Trophoblast cell (in vitro differentiated cells and primary cell): Measurements from ENCODE around the gene SCYGR3.
A peak's percentile ranks its signal among the peaks of the same experiment; 100 is the strongest.

Source experiments
- DNase-seq, 2 donors: peaks; one replicate each; pipeline ENCODE4 v3.0.0-alpha.2; 2016
- H2AFZ ChIP-seq: 2 replicates; pipeline ENCODE4 v1.6.1; 2013; ENCODE audit warnings: low read length, moderate library complexity, mild to moderate bottlenecking; ENCODE audit not compliant: insufficient read depth, poor library complexity
- H2AK5ac ChIP-seq: 2 replicates; pipeline ENCODE4 v1.6.1; 2013; ENCODE audit warnings: mild to moderate bottlenecking, low read length
- H2BK120ac ChIP-seq: 2 replicates; pipeline ENCODE4 v1.6.1; 2013; ENCODE audit warnings: low read length, mild to moderate bottlenecking, moderate library complexity; ENCODE audit not compliant: insufficient read depth, poor library complexity
- H2BK12ac ChIP-seq: 2 replicates; pipeline ENCODE4 v1.6.1; 2013; ENCODE audit warnings: mild to moderate bottlenecking, low read length, moderate library complexity
- H2BK5ac ChIP-seq: 2 replicates; pipeline ENCODE4 v1.6.1; 2013; ENCODE audit warnings: low read length, low read depth, moderate library complexity, mild to moderate bottlenecking; ENCODE audit not compliant: poor library complexity
- H3K14ac ChIP-seq: 2 replicates; pipeline ENCODE4 v1.6.1; 2013; ENCODE audit warnings: mild to moderate bottlenecking, low read length
- H3K18ac ChIP-seq: 2 replicates; pipeline ENCODE4 v1.6.1; 2013; ENCODE audit warnings: mild to moderate bottlenecking, low read length
- H3K23ac ChIP-seq: 2 replicates; pipeline ENCODE4 v1.6.1; 2013; ENCODE audit warnings: low read length
- H3K27ac ChIP-seq: 2 replicates; pipeline ENCODE4 v1.5.1; 2013; ENCODE audit warnings: low read depth, mild to moderate bottlenecking, inconsistent platforms, low read length, moderate library complexity
- H3K27me3 ChIP-seq: 2 replicates; pipeline ENCODE4 v1.6.1; 2013; ENCODE audit warnings: inconsistent platforms, mild to moderate bottlenecking, low read length, moderate library complexity; ENCODE audit not compliant: insufficient read depth
- H3K36me3 ChIP-seq, 2 experiments: 1 replicate in 1 of 2; 2 replicates in 1 of 2; pipeline ENCODE4 v1.6.1; 2013; ENCODE audit warnings: low read length in 2 of 2, mild to moderate bottlenecking in 2 of 2, moderate library complexity in 1 of 2; ENCODE audit not compliant: insufficient read depth in 2 of 2, control insufficient read depth in 1 of 2
- H3K4ac ChIP-seq: 2 replicates; pipeline ENCODE4 v1.6.1; 2013; ENCODE audit warnings: low read depth, mild to moderate bottlenecking, low read length, moderate library complexity
- H3K4me1 ChIP-seq, 2 experiments: 1 replicate in 1 of 2; 2 replicates in 1 of 2; pipeline ENCODE4 v1.6.1; 2013; ENCODE audit warnings: low read length in 2 of 2, mild to moderate bottlenecking in 2 of 2, moderate library complexity in 1 of 2; ENCODE audit not compliant: insufficient read depth in 2 of 2, control insufficient read depth in 1 of 2
- H3K4me2 ChIP-seq: 2 replicates; pipeline ENCODE4 v1.6.1; 2013; ENCODE audit warnings: inconsistent platforms, mild to moderate bottlenecking, low read length, moderate library complexity
- H3K4me3 ChIP-seq: 2 replicates; pipeline ENCODE4 v1.5.1; 2013; ENCODE audit warnings: mild to moderate bottlenecking, low read depth, low read length, inconsistent platforms
- H3K79me1 ChIP-seq: one replicate; pipeline ENCODE4 v1.6.1; 2013; ENCODE audit warnings: low read length
- H3K79me2 ChIP-seq: 2 replicates; pipeline ENCODE4 v1.6.1; 2013; ENCODE audit warnings: low read length, mild to moderate bottlenecking; ENCODE audit not compliant: control insufficient read depth, insufficient read depth, poor library complexity
- H3K9ac ChIP-seq: 2 replicates; pipeline ENCODE4 v1.6.1; 2013; ENCODE audit warnings: mild to moderate bottlenecking, low read length
- H3K9me3 ChIP-seq: 2 replicates; pipeline ENCODE4 v1.6.1; 2013; ENCODE audit warnings: low read depth, mild to moderate bottlenecking, control low read depth, inconsistent platforms, low read length; ENCODE audit not compliant: insufficient read depth
- H4K12ac ChIP-seq: 2 replicates; pipeline ENCODE4 v1.6.1; 2013; ENCODE audit warnings: low read depth, mild to moderate bottlenecking, low read length, moderate library complexity
- H4K8ac ChIP-seq: 2 replicates; pipeline ENCODE4 v1.6.1; 2013; ENCODE audit warnings: low read depth, mild to moderate bottlenecking, low read length, moderate library complexity
- H4K91ac ChIP-seq: one replicate; pipeline ENCODE4 v1.6.1; 2013; ENCODE audit warnings: low read depth, mild to moderate bottlenecking, low read length, moderate library complexity
- WGBS: extraction: QIAGEN DNeasy Blood & Tissue Kit; methylation state at CpG from one replicate; pipeline ENCODE4 v1.1.7; 2013; ENCODE audit warnings: missing lambda C conversion rate; ENCODE audit not compliant: insufficient read length, insufficient coverage; ENCODE audit errors: extremely low coverage; 5-methylcytosine and 5-hydroxymethylcytosine counted together

Gene SCYGR3

DNA sequence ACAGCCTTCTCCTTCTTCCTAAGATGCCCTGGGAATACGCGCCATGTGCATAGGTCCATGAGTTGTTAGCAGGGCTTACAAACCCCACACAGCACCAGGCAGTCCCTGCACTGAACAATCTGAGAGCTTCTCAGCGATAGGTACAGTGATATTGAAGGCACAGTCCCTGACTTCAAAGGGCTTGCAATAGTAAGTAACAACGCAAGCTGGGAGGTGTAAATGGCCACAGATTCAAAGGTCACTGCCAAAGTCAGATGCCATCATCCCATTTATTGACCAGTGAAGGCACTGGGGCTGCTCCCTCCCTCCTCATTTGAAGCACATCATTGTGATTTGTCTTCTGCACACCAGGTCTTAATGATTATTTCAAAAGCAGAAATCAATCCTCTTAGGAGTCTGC, 541 bp upstream of the SCYGR3 start:
- H3K14ac ChIP-seq, result no peak overlapping the region
- no peak overlapping the region for H4K8ac ChIP-seq
- no peak overlapping the region for H3K4me3 ChIP-seq
- no peaks in the 10 kb centered on the region for H3K4me1 ChIP-seq
- H3K9me3 ChIP-seq, result no peaks in the 10 kb centered on the region
- H4K91ac ChIP-seq, result no peak overlapping the region
- no peak overlapping the region for H3K18ac ChIP-seq
- H2BK120ac ChIP-seq, result no peak overlapping the region
- no peak for DNase-seq
- H3K79me2 ChIP-seq, result no peaks in the 10 kb centered on the region
- H4K12ac ChIP-seq, result no peak overlapping the region
- no peak overlapping the region for H3K9ac ChIP-seq
- H2AFZ ChIP-seq, result no peak overlapping the region
- no peak overlapping the region for H2AK5ac ChIP-seq
- no peaks in the 10 kb centered on the region for H3K27me3 ChIP-seq
- no peaks in the 10 kb centered on the region for H3K36me3 ChIP-seq
- H2BK5ac ChIP-seq, result no peak overlapping the region
- H3K4ac ChIP-seq, result no peak overlapping the region
- H3K79me1 ChIP-seq, result no peaks in the 10 kb centered on the region
- H2BK12ac ChIP-seq, result no peak overlapping the region
- H3K4me2 ChIP-seq, result no peak overlapping the region
- no peak overlapping the region for H3K23ac ChIP-seq
- H3K27ac ChIP-seq, result no peak overlapping the region
- WGBS, result no CpG with 5 or more reads among the region's 4 CpGs

DNA sequence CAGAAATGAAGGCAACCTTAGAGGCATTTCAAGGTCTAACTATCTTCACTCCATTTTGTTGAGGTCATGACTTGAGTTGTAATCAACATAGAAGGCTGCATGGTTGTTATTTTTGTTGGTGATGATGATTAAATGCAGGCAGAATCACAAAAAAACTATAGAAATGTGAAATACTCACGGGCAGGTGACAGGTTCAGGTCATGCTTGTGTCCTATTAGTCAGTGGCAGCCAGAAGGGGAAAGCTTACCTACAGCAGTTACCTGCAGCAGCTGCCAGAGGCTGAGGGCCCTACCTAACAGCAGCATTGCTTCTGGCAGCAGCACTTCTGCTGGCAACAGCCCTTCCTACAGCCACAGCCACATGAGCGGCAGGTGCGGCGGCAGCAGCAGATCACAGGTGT, 394 bp downstream of the SCYGR3 start:
- no CpG with 5 or more reads among the region's 4 CpGs for WGBS
- H3K27ac ChIP-seq, result no peak overlapping the region

DNA sequence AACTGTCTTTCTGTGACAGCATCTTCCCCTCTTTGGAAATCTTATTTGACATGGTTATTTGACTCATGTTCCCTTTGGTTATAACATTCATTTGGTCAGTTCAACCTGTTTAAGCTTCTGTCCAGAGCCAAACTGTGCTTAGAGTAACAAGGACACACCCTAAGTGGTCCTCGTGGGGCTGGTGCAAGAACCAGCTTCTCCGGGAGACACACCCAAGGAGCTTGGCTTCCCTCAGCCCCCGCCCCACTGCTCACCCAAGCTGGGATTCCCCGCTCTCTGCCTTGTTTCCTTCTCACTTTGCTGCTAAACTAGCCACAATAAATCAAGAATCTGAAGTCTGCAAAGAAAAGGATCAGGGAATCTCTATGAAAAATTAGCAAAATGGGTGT, 1.4 kb downstream of the SCYGR3 start:
- H4K91ac ChIP-seq, result no peak overlapping the region
- no peak overlapping the region for H4K8ac ChIP-seq
- H3K27ac ChIP-seq, result no peak overlapping the region
- no peak overlapping the region for H2BK120ac ChIP-seq
- no peaks in the 10 kb centered on the region for H3K36me3 ChIP-seq
- H3K79me1 ChIP-seq, result no peaks in the 10 kb centered on the region
- no peak overlapping the region for H3K4me2 ChIP-seq
- no peak overlapping the region for H3K14ac ChIP-seq
- no peaks in the 10 kb centered on the region for H3K79me2 ChIP-seq
- no peak overlapping the region for H2AK5ac ChIP-seq
- H2BK12ac ChIP-seq, result no peak overlapping the region
- H4K12ac ChIP-seq, result no peak overlapping the region
- H3K27me3 ChIP-seq, result no peaks in the 10 kb centered on the region
- H3K4me3 ChIP-seq, result no peak overlapping the region
- no peak overlapping the region for H3K18ac ChIP-seq
- H2AFZ ChIP-seq, result no peak overlapping the region
- DNase-seq, result no peak
- H3K9ac ChIP-seq, result no peak overlapping the region
- no peaks in the 10 kb centered on the region for H3K9me3 ChIP-seq
- H3K4ac ChIP-seq, result no peak overlapping the region
- H3K4me1 ChIP-seq, result no peaks in the 10 kb centered on the region
- H3K23ac ChIP-seq, result no peak overlapping the region
- no CpG with 5 or more reads among the region's 4 CpGs for WGBS
- H2BK5ac ChIP-seq, result no peak overlapping the region

More for the DNA sequence above, 394 bp downstream of the SCYGR3 start:
- H3K4me2 ChIP-seq, result no peak overlapping the region
- H3K14ac ChIP-seq, result no peak overlapping the region
- H2BK12ac ChIP-seq, result no peak overlapping the region
- H4K12ac ChIP-seq, result no peak overlapping the region
- no peaks in the 10 kb centered on the region for H3K9me3 ChIP-seq
- H2AK5ac ChIP-seq, result no peak overlapping the region
- peak; percentile 58 to 60 for DNase-seq
- no peaks in the 10 kb centered on the region for H3K27me3 ChIP-seq
- H3K18ac ChIP-seq, result no peak overlapping the region
- no peak overlapping the region for H3K4me3 ChIP-seq
- no peaks in the 10 kb centered on the region for H3K79me1 ChIP-seq
- H2AFZ ChIP-seq, result no peak overlapping the region
- no peaks in the 10 kb centered on the region for H3K79me2 ChIP-seq
- H3K36me3 ChIP-seq, result no peaks in the 10 kb centered on the region
- no peak overlapping the region for H2BK120ac ChIP-seq
- no peak overlapping the region for H2BK5ac ChIP-seq
- no peak overlapping the region for H3K23ac ChIP-seq
- H3K4ac ChIP-seq, result no peak overlapping the region
- H3K4me1 ChIP-seq, result no peaks in the 10 kb centered on the region
- H4K91ac ChIP-seq, result no peak overlapping the region
- H4K8ac ChIP-seq, result no peak overlapping the region
- H3K9ac ChIP-seq, result no peak overlapping the region

DNA sequence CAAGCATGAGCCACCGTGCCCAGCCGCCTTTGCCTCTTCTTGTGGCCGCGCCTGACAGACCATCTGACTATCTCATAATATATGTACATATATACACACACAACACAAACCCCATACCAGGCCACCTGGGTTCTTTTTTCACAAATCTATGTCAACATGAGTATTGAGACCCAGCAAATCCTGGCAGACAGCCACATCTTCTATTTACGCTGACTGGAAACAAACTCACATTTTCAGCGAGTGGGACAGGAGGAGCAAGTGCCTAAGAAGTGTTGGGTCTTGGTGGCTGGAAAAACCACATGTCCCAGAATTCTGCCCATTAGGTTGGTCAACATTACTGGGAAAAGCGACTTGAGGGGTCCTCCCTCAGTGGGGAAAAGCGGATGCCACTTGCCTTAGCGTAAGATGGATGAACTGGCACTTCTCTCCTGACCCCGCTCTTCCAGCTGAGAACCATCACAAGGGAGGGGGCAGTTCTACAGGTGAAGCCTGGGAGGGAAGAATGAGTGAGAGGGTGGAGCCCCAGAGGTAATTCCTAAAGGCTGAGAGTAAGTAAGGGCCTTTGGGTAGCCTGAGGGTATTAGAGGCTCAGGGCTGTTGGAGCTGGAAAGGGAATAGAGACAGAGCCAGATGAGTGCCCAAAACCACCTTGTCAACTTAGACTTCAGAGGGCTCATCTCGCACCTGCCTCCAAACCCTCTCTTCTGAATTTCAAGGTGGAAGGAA, 1.9 kb downstream of the SCYGR3 start:
- Histone ChIP-seq H2AK5ac (no peak overlapping the region), H3K4ac (no peak overlapping the region), H3K23ac (no peak overlapping the region), H3K36me3 (no peaks in the 10 kb centered on the region), H3K9me3 (no peaks in the 10 kb centered on the region), H3K27me3 (no peaks in the 10 kb centered on the region), H3K79me2 (no peaks in the 10 kb centered on the region), H3K27ac (no peak overlapping the region), H3K4me2 (no peak overlapping the region), H3K18ac (no peak overlapping the region), H3K14ac (no peak overlapping the region), H2BK5ac (no peak overlapping the region), H2AFZ (no peak overlapping the region), H3K4me1 (no peaks in the 10 kb centered on the region), H2BK12ac (no peak overlapping the region), H2BK120ac (no peak overlapping the region), H4K8ac (no peak overlapping the region), H3K9ac (no peak overlapping the region), H4K91ac (no peak overlapping the region), H3K4me3 (no peak overlapping the region), H4K12ac (no peak overlapping the region), H3K79me1 (no peaks in the 10 kb centered on the region)
- peak; percentile 77 to 90 for DNase-seq
- no CpG with 5 or more reads among the region's 11 CpGs for WGBS
